ENCODE measurements around the gene KLHL29.
A peak's percentile ranks its signal among the peaks of the same experiment; 100 is the strongest.

The KLHL29 gene

DNA sequence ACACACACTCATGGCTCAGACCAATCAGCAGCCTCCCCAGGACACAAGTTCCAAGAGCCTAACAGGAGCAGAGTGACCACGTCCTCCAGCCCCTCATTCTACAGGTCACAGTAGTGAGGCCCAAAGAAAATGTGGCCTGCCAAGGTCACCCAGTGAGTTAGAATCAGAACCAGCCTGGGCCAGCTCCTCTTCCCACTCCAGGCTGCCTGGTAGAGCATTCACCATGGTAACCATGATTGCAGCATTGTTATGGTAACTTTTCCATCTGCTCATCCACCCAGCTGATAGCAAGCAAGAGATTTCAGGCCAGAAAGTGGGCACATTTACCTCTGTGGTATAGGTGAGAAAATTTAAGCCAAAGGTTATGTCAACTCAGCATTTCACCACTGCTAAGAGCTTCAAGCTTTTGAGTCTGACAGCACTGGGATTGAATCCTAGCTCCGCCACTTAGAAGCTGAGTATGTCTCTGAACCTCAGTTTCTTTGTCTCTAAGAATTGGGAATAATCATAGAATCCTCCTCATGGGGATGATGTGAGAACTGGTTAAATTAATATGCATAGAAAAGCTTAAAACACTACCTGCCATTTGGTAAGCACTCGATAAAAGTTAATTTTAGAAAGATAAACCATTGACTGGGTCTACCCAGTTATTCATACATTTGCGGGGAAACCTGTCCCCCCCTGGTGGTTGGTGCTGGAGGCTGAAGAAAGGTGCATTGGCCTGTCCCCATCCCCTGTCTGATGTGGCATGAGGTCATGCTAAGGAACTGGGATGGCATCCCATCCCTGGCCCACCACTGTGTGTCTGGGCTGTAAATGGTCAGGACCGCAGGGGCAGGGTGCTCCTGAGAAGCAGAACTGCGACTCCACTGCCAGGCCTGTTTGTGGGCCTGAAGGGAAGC, 181.5 kb downstream of the KLHL29 start:
- no peak overlapping the region for H2BK5ac ChIP-seq (ENCODE audit: low read depth, low read length, poor library complexity)
- H3K23ac ChIP-seq (ENCODE audit: low read length), result no peak overlapping the region
- H3K79me1 ChIP-seq (ENCODE audit: low read length), result peaks cover 18% of the 10 kb centered on the region
- no peak overlapping the region for H4K8ac ChIP-seq (ENCODE audit: low read depth, low read length)
- H3K27ac ChIP-seq (ENCODE audit: low read depth, low read length), result no peak overlapping the region
- no peak overlapping the region for H2AFZ ChIP-seq (ENCODE audit: insufficient read depth, low read length, poor library complexity)
- H3K4ac ChIP-seq (ENCODE audit: low read depth, low read length), result no peak overlapping the region
- H3K4me1 ChIP-seq (ENCODE audit: control insufficient read depth in 1 of 2, insufficient read depth in 2 of 2, low read length in 2 of 2), result peaks cover 17 to 33% of the 10 kb centered on the region in 2 experiments
- no peak overlapping the region for H3K4me3 ChIP-seq (ENCODE audit: low read depth, low read length)
- peak overlapping the region; percentile 4 for H3K18ac ChIP-seq (ENCODE audit: low read length)
- peaks cover 0 to 3% of the 10 kb centered on the region in 2 experiments for H3K36me3 ChIP-seq (ENCODE audit: control insufficient read depth in 1 of 2, insufficient read depth in 2 of 2, low read length in 2 of 2)
- no peak overlapping the region for H3K9ac ChIP-seq (ENCODE audit: low read length)
- H3K14ac ChIP-seq (ENCODE audit: low read length), result no peak overlapping the region
- no peak overlapping the region for H3K4me2 ChIP-seq (ENCODE audit: low read length)
- peak overlapping the region; percentile 25 for H4K91ac ChIP-seq (ENCODE audit: low read depth, low read length)
- no peaks in the 10 kb centered on the region for H3K79me2 ChIP-seq (ENCODE audit: control insufficient read depth, insufficient read depth, low read length, poor library complexity)
- H3K27me3 ChIP-seq (ENCODE audit: insufficient read depth, low read length), result no peaks in the 10 kb centered on the region
- no peak overlapping the region for H4K12ac ChIP-seq (ENCODE audit: low read depth, low read length)
- no peak overlapping the region for H2BK120ac ChIP-seq (ENCODE audit: insufficient read depth, low read length, poor library complexity)
- no CpG with 5 or more reads among the region's 6 CpGs for WGBS (ENCODE audit: extremely low coverage, insufficient coverage, insufficient read length)
- no peaks in the 10 kb centered on the region for H3K9me3 ChIP-seq (ENCODE audit: insufficient read depth, low read depth, low read length)
- peak in 1 of 2 donors; percentile 40 for DNase-seq
- H2AK5ac ChIP-seq (ENCODE audit: low read length), result no peak overlapping the region
- peak overlapping the region; percentile 34 for H2BK12ac ChIP-seq (ENCODE audit: low read length)

DNA sequence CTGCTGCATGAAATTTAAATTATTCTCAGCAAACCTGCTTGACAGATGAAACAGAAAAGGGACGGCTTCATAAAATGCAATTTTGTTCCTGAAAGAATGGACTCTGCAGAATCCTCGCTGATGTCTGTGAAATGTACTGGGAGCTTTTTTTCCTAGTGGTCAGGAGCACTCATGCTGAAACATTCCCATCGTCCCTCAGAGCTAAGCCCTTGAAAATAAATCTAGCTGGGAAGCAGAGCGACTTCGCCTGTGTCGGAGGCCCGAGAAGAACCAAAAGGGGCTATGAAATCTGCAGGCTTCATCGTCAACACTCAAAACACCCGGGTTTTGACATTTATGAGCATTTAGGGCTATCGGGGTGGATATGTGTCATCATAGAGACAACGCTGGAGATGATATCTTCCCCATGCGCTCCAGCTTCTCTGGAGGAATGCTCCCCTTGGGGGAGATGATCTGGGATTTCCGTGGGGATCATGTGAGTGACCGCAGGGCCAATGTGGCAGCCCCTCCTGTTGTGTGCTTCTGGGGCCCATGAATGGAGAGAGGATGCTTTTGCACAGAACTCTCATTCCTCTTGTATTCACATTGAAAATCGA, 182.3 kb downstream of the KLHL29 start:
- Histone ChIP-seq H3K79me1 (ENCODE audit: low read length) (peaks cover 18% of the 10 kb centered on the region), H3K79me2 (ENCODE audit: control insufficient read depth, insufficient read depth, low read length, poor library complexity) (no peaks in the 10 kb centered on the region), H3K9ac (ENCODE audit: low read length) (no peak overlapping the region), H3K27ac (ENCODE audit: low read depth, low read length) (no peak overlapping the region), H3K4ac (ENCODE audit: low read depth, low read length) (no peak overlapping the region), H3K23ac (ENCODE audit: low read length) (no peak overlapping the region), H4K12ac (ENCODE audit: low read depth, low read length) (no peak overlapping the region), H2BK5ac (ENCODE audit: low read depth, low read length, poor library complexity) (no peak overlapping the region), H2BK120ac (ENCODE audit: insufficient read depth, low read length, poor library complexity) (no peak overlapping the region), H3K36me3 (ENCODE audit: control insufficient read depth in 1 of 2, insufficient read depth in 2 of 2, low read length in 2 of 2) (peaks cover 0 to 2% of the 10 kb centered on the region in 2 experiments), H3K27me3 (ENCODE audit: insufficient read depth, low read length) (no peaks in the 10 kb centered on the region), H3K4me2 (ENCODE audit: low read length) (no peak overlapping the region), H3K4me1 (ENCODE audit: control insufficient read depth in 1 of 2, insufficient read depth in 2 of 2, low read length in 2 of 2) (peaks cover 17 to 33% of the 10 kb centered on the region in 2 experiments), H4K8ac (ENCODE audit: low read depth, low read length) (no peak overlapping the region), H2BK12ac (ENCODE audit: low read length) (no peak overlapping the region), H4K91ac (ENCODE audit: low read depth, low read length) (no peak overlapping the region), H3K18ac (ENCODE audit: low read length) (no peak overlapping the region), H3K4me3 (ENCODE audit: low read depth, low read length) (no peak overlapping the region), H3K14ac (ENCODE audit: low read length) (no peak overlapping the region), H2AFZ (ENCODE audit: insufficient read depth, low read length, poor library complexity) (no peak overlapping the region), H2AK5ac (ENCODE audit: low read length) (no peak overlapping the region), H3K9me3 (ENCODE audit: insufficient read depth, low read depth, low read length) (no peaks in the 10 kb centered on the region)
- DNase-seq, result no peak
- no CpG with 5 or more reads among the region's 15 CpGs for WGBS (ENCODE audit: extremely low coverage, insufficient coverage, insufficient read length)

DNA sequence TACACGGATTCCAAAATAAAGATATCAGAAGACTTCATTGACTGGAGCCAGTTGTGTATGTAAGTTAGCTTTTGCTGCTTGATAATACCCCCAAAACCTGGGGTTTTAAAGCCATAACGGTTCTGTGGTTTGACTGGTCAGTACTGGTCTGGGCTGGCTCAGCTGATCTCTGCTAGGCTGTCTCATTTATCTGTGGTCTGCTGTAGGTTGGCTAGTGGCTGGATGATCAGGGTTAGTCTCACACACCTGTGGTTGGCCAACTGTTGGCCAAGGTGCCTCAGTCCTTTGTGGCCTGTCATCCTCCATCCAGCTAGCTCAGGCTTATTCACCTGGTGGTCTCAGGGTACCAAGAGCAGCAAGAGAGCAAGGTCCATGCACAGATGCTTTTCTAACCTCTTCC, 183.2 kb downstream of the KLHL29 start:
- Histone ChIP-seq H4K91ac (ENCODE audit: low read depth, low read length) (no peak overlapping the region), H3K4me3 (ENCODE audit: low read depth, low read length) (no peak overlapping the region), H2BK120ac (ENCODE audit: insufficient read depth, low read length, poor library complexity) (no peak overlapping the region), H3K9me3 (ENCODE audit: insufficient read depth, low read depth, low read length) (no peaks in the 10 kb centered on the region), H3K79me2 (ENCODE audit: control insufficient read depth, insufficient read depth, low read length, poor library complexity) (no peaks in the 10 kb centered on the region), H2BK5ac (ENCODE audit: low read depth, low read length, poor library complexity) (no peak overlapping the region), H3K36me3 (ENCODE audit: control insufficient read depth in 1 of 2, insufficient read depth in 2 of 2, low read length in 2 of 2) (no peaks in the 10 kb centered on the region), H2AFZ (ENCODE audit: insufficient read depth, low read length, poor library complexity) (no peak overlapping the region), H3K4ac (ENCODE audit: low read depth, low read length) (no peak overlapping the region), H4K12ac (ENCODE audit: low read depth, low read length) (no peak overlapping the region), H3K9ac (ENCODE audit: low read length) (no peak overlapping the region), H4K8ac (ENCODE audit: low read depth, low read length) (no peak overlapping the region), H2AK5ac (ENCODE audit: low read length) (no peak overlapping the region), H3K4me2 (ENCODE audit: low read length) (no peak overlapping the region), H2BK12ac (ENCODE audit: low read length) (no peak overlapping the region), H3K27ac (ENCODE audit: low read depth, low read length) (no peak overlapping the region), H3K18ac (ENCODE audit: low read length) (no peak overlapping the region), H3K27me3 (ENCODE audit: insufficient read depth, low read length) (no peaks in the 10 kb centered on the region), H3K79me1 (ENCODE audit: low read length) (peaks cover 18% of the 10 kb centered on the region), H3K14ac (ENCODE audit: low read length) (no peak overlapping the region), H3K4me1 (ENCODE audit: control insufficient read depth in 1 of 2, insufficient read depth in 2 of 2, low read length in 2 of 2) (peaks cover 17 to 30% of the 10 kb centered on the region in 2 experiments), H3K23ac (ENCODE audit: low read length) (no peak overlapping the region)
- no peak for DNase-seq
- no CpG with 5 or more reads among the region's 2 CpGs for WGBS (ENCODE audit: extremely low coverage, insufficient coverage, insufficient read length)

DNA sequence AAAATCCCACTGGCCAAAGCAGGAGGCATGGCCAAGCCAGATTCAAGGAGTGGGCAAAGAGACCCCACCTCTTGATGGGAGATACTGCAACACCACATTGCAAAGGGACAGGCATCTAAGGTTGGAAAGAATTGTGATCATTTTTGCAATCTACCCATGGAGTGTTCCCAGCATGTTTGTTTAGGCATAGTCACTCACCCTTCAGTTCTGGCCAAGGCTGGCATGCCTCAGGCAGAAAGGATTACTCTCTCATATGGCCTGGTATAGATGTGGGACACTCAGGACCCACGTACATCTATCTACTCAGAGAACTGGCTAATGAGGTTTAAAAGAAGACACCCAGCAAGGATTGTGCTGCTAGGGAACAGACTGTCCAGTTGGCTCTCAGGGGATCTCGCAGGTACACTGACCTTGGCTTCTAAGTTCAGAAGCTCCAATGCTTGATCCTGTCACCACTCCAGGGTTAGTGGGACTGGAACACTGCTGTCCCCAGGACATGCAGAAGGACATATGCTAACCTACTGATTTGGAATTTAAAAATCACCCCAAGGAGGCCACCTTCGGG, 183.7 kb downstream of the KLHL29 start:
- no peak overlapping the region for H2BK120ac ChIP-seq (ENCODE audit: insufficient read depth, low read length, poor library complexity)
- no peak overlapping the region for H3K23ac ChIP-seq (ENCODE audit: low read length)
- H3K4me2 ChIP-seq (ENCODE audit: low read length), result no peak overlapping the region
- no peaks in the 10 kb centered on the region for H3K79me2 ChIP-seq (ENCODE audit: control insufficient read depth, insufficient read depth, low read length, poor library complexity)
- no peak overlapping the region for H3K4me3 ChIP-seq (ENCODE audit: low read depth, low read length)
- DNase-seq, result no peak
- no peak overlapping the region for H4K8ac ChIP-seq (ENCODE audit: low read depth, low read length)
- H3K14ac ChIP-seq (ENCODE audit: low read length), result no peak overlapping the region
- H3K4ac ChIP-seq (ENCODE audit: low read depth, low read length), result no peak overlapping the region
- H4K91ac ChIP-seq (ENCODE audit: low read depth, low read length), result no peak overlapping the region
- no peak overlapping the region for H2AK5ac ChIP-seq (ENCODE audit: low read length)
- no peak overlapping the region for H3K18ac ChIP-seq (ENCODE audit: low read length)
- peaks cover 16 to 25% of the 10 kb centered on the region in 2 experiments for H3K4me1 ChIP-seq (ENCODE audit: control insufficient read depth in 1 of 2, insufficient read depth in 2 of 2, low read length in 2 of 2)
- H2BK5ac ChIP-seq (ENCODE audit: low read depth, low read length, poor library complexity), result no peak overlapping the region
- H4K12ac ChIP-seq (ENCODE audit: low read depth, low read length), result no peak overlapping the region
- no peaks in the 10 kb centered on the region for H3K27me3 ChIP-seq (ENCODE audit: insufficient read depth, low read length)
- peaks cover 15% of the 10 kb centered on the region for H3K79me1 ChIP-seq (ENCODE audit: low read length)
- H2BK12ac ChIP-seq (ENCODE audit: low read length), result no peak overlapping the region
- no CpG with 5 or more reads among the region's 3 CpGs for WGBS (ENCODE audit: extremely low coverage, insufficient coverage, insufficient read length)
- no peak overlapping the region for H2AFZ ChIP-seq (ENCODE audit: insufficient read depth, low read length, poor library complexity)
- no peaks in the 10 kb centered on the region for H3K36me3 ChIP-seq (ENCODE audit: control insufficient read depth in 1 of 2, insufficient read depth in 2 of 2, low read length in 2 of 2)
- H3K9ac ChIP-seq (ENCODE audit: low read length), result no peak overlapping the region
- no peaks in the 10 kb centered on the region for H3K9me3 ChIP-seq (ENCODE audit: insufficient read depth, low read depth, low read length)
- no peak overlapping the region for H3K27ac ChIP-seq (ENCODE audit: low read depth, low read length)
